Stimulated activated naive CD8-positive, alpha-beta T cell treated with anti-CD3 and anti-CD28 coated beads, Interleukin-15, Interleukin-2, amounts not matched to agents 100 ng/mL and 50 ng/mL, for 24 hours (primary cell): ENCODE data around the gene BCOR.

Source experiments
- H3K27ac Mint-ChIP-seq: one replicate; pipeline ENCODE4 v1.8.0; 2021; ENCODE audit warnings: mild to moderate bottlenecking, mixed read lengths
- H3K27me3 Mint-ChIP-seq: one replicate; pipeline ENCODE4 v1.8.0; 2021; ENCODE audit warnings: mixed read lengths
- H3K36me3 Mint-ChIP-seq: one replicate; pipeline ENCODE4 v1.8.0; 2021; ENCODE audit warnings: low read depth, mixed read lengths
- H3K4me1 Mint-ChIP-seq: one replicate; pipeline ENCODE4 v1.8.0; 2021; ENCODE audit warnings: low read depth, mixed read lengths
- H3K4me3 Mint-ChIP-seq: one replicate; pipeline ENCODE4 v1.8.0; 2021; ENCODE audit warnings: mild to moderate bottlenecking, mixed read lengths
- H3K9me3 Mint-ChIP-seq: one replicate; pipeline ENCODE4 v1.8.0; 2021; ENCODE audit warnings: mixed read lengths

The BCOR gene

DNA sequence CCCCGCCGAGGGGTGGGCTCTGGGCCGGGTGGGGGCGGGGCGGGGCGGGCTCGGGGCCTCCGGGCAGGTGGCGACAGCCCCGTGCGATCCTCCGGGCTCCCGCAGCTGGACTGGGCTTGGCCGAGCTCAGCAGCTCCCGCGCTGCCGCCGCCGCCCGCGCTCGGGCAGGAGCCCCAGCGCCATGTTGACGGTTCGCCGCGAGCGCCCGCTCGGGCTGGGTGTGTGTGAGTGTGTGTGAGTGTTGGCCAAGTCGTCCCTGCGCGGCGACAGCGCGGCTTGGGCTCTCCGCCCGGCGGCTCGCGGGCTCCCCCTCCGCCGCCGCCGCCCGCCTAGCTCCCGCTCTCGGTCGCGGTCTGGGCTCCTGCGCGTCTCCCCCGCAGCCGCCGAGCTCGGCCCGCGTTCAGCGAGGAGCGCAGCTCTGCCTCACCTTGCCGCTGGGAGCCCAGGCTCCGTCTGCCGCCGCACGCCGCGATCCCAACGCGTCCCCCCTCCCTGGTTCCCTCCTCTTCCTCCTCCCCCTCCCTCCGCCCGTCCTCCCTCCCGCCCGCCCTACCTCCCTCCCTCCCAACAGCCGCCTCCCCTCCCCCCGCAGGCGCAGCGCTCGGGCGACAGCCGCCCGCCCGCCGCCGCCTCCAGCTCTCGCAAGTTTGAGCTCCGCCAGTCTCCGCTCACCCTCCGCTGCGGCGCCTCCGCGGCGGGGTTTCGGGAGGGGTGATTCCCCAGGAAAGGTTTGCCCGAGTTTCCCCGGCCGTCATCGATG lies at the start of gene BCOR:
BCOR (minus strand) TSS at position 455 of the 760 bp plus-strand sequence. CDS start 20,029 bp downstream, outside the sequence.
- H3K4me3 Mint-ChIP-seq: peak within 1 kb of the TSS; percentile 91
- H3K36me3 Mint-ChIP-seq: peaks cover under 1% of the 10 kb centered on the region
- H3K27ac Mint-ChIP-seq: peak within 1 kb of the TSS; percentile 55
- H3K9me3 Mint-ChIP-seq: no peaks in the 10 kb centered on the region
- peaks cover 37% of the 10 kb centered on the region for H3K4me1 Mint-ChIP-seq
- H3K27me3 Mint-ChIP-seq: no peaks in the 10 kb centered on the region

DNA sequence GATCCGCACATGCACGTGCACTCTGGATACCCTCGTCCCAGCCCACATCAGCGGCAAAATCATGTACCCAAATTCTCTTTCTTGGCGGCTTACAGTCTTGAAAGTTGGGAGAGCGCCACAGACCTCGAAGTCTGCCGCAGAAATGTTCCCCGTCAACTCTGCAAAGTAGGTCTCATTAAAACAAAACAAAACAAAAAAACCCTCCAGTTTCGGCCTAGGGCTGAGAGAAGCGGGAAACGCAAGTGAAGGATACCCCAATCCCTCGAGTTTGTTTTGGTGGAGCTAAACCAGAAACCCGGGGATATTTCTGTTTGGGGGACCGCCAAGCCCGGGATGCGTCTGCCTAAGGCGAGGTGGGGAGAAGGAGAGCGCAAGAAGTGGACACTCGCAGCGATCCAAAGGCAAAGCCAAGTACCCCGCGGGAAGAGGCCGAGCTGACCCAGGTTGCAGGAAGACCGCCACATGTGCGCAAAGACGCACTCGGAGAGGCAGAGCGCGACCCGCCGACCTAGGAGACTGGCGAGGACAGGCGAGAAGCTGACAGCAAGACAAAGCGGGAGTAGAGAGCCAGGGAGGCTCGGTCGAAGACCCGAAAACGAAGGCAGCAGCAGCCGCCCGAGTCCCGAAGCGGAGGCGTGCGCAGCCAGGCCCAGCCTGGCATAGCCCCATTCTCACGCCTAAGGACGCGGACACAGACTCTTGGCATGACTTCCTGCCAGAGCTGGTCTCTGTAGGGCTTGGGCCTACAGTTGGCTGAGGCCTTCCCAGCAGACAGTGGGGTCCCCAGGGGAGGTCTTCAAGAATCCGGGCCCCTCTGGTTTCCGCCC lies 49.6 kb upstream of the BCOR start:
- Mint-ChIP-seq H3K27me3 (no peaks in the 10 kb centered on the region), H3K36me3 (no peaks in the 10 kb centered on the region), H3K27ac (no peak overlapping the region), H3K9me3 (no peaks in the 10 kb centered on the region), H3K4me3 (peak overlapping the region; percentile 32), H3K4me1 (peaks cover 30% of the 10 kb centered on the region)

DNA sequence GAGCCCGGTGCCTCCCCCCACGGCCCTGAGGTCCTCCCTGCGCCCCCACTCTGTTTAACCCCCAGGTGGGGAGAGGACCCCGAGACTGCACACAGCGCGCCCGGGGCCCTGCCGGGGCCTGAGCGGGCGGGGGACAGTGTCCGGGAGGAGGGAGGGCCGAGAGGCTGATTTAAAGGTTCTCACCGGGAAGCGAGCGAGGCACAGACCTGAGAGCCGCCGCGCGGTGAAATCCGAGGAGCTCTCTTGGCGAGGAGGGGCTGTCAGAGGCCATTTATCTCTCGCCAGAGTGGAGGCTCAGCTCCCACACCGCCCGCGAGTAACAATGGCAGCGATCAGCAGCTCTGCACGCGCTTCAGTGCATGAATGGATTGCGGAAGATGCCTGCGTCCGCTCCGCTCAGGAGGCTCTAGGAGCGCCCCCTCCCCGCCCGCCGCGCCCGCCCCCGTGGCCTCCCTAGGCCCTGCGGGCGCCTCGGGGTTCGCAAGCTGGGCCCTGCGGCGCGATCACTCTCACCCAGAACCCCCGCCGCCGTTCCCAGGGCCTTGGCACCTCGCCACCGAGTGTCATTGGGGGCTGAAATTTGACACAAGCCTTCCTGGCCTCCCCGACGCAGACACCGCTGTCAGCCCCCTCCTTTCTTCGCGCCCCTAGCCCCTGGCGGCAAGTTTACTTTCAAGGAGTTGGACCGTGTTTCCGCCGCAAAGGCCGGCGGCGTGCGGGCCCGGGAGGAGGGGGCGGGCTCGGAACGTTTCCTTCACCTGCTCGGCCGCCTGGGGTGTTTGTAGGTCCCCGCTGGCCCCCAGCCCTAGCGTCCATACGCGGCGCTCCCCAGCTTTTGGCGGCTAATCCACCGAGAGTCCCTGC lies 48.7 kb upstream of the BCOR start:
- H3K27me3 Mint-ChIP-seq: no peaks in the 10 kb centered on the region
- H3K9me3 Mint-ChIP-seq: no peaks in the 10 kb centered on the region
- no peaks in the 10 kb centered on the region for H3K36me3 Mint-ChIP-seq
- peak overlapping the region; percentile 32 for H3K4me3 Mint-ChIP-seq
- peaks cover 30% of the 10 kb centered on the region for H3K4me1 Mint-ChIP-seq
- H3K27ac Mint-ChIP-seq: no peak overlapping the region

DNA sequence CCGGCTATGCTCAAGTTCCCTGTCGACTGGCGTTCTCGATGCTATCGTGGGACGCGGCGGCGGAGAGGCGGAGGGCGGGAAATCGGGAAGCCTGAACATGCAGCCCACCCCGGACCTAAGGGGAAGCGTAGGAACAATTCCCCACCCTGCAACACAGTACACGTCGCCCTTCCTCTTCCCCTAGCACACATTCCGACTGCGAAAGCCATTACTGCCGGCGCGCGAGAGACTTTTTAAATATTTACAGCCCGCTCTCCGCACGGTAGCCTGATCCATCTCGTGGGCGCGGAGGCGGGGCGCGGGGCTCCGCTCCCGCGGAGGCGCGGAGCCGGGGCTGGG lies 48.1 kb upstream of the BCOR start:
- peaks cover 30% of the 10 kb centered on the region for H3K4me1 Mint-ChIP-seq
- H3K36me3 Mint-ChIP-seq: no peaks in the 10 kb centered on the region
- no peaks in the 10 kb centered on the region for H3K9me3 Mint-ChIP-seq
- H3K27me3 Mint-ChIP-seq: no peaks in the 10 kb centered on the region
- H3K4me3 Mint-ChIP-seq: peak overlapping the region; percentile 39
- no peak overlapping the region for H3K27ac Mint-ChIP-seq

DNA sequence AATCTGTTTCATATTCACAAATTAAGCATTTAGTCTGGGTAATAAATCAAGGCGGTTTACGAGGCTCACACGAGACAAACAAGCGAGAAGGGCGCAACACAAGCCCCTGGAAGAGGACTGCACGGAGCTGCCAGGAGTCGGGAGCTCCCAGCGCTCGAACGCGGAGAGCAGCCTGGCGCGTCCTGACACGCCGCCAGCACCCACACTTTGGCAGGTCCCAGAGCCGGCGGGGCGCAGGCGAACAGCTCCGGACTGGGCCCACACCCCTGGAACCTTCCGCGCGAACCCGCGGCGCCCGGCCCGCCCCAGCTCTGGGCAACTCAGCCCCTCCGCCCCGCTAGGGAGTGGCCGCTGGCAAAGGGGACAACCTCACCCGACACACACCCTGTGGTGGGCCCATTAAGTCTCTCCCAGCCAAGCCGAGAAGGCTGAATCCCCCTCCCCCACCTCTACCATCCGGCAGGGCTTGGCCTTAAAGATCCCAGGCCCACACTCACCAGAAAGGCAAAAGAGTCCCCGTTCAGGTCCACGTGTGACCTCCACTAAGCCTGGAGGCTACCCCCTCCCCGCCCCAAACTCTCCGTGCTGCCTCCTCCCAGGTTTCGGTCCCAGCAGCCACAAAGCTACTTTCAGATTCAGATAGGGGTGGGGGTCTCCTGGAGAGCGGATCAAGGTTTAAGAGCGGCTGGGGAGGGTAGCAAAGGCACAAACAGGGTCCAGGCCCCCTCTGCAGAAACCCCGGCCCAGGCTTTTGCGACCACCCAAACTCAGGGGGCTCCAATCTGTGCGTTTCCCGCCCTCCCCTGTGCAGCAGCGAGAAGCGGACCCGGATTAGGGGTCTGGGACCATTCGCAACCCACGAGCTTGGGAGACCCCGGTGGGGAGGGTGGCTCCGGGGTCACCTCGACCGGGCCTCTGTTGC lies 47.5 kb upstream of the BCOR start:
- H3K27me3 Mint-ChIP-seq: no peaks in the 10 kb centered on the region
- no peak overlapping the region for H3K4me3 Mint-ChIP-seq
- no peaks in the 10 kb centered on the region for H3K36me3 Mint-ChIP-seq
- peaks cover 25% of the 10 kb centered on the region for H3K4me1 Mint-ChIP-seq
- no peak overlapping the region for H3K27ac Mint-ChIP-seq
- H3K9me3 Mint-ChIP-seq: no peaks in the 10 kb centered on the region

DNA sequence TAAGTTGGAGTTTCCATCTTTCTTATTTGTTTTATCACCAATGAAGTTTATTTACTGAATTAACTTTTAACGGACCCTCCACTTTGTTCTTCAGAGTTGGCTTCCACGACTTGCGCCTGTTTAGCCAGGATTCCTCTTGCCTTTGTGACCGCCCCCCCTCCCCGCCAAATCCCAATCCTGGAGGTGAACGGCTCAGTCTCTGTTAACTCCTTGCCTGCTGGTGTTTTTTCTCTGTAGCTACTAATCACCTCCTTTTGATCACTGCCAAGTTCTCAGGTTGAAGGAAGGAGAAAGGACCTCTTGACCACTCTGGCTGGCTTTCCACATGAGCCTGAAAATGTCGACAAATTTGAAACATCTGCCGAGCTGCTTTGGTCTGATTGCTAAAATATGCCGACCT lies 46.8 kb upstream of the BCOR start:
- H3K4me3 Mint-ChIP-seq: no peak overlapping the region
- no peaks in the 10 kb centered on the region for H3K9me3 Mint-ChIP-seq
- H3K4me1 Mint-ChIP-seq: peaks cover 18% of the 10 kb centered on the region

DNA sequence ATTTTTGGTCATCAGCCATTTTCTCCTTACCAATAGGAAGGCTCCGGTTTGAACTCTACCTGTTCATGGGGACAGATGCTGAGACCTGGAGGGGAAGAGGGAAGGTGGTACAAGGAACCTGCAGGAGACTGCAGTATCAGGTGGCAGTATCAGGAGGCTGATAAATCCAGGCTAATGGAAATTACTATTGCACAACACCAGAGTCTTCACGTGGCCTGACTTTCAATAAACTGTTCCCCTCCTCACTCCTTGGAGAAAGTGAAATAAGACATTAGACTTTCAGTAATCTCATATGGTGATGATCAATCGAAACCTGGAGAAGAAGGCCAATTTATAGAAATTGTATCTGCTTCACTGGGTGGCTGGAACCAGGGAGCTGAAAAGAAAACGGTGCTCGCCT lies 46.2 kb upstream of the BCOR start:
- H3K9me3 Mint-ChIP-seq: no peaks in the 10 kb centered on the region
- no peak overlapping the region for H3K4me3 Mint-ChIP-seq
- H3K27ac Mint-ChIP-seq: no peak overlapping the region
- H3K4me1 Mint-ChIP-seq: peaks cover 15% of the 10 kb centered on the region
- no peaks in the 10 kb centered on the region for H3K36me3 Mint-ChIP-seq
- H3K27me3 Mint-ChIP-seq: no peaks in the 10 kb centered on the region

More for the DNA sequence above, 46.8 kb upstream of the BCOR start:
- H3K36me3 Mint-ChIP-seq: no peaks in the 10 kb centered on the region
- no peak overlapping the region for H3K27ac Mint-ChIP-seq
- no peaks in the 10 kb centered on the region for H3K27me3 Mint-ChIP-seq

DNA sequence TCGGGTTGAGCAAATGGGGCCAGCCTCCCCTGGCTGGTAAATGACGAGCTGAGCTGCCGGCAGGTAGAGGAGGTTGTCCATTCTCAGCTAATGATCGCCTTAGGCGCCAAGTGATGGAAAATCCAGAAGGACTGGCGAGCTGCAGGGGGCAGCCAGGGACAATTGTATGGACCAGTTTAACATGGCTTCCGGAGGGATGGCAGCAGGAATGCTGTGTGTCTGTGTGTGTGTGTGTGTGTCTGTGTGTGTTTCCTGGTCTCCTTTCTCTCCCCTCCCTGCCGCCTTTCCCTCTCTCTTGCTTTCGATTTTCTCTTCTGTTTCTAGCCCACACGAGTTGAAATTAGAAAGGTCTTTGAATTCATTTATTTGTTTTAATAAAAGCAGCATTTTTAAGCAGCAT lies 45.2 kb upstream of the BCOR start:
- Mint-ChIP-seq H3K27me3 (no peaks in the 10 kb centered on the region), H3K4me1 (peaks cover 7% of the 10 kb centered on the region), H3K27ac (no peak overlapping the region)

DNA sequence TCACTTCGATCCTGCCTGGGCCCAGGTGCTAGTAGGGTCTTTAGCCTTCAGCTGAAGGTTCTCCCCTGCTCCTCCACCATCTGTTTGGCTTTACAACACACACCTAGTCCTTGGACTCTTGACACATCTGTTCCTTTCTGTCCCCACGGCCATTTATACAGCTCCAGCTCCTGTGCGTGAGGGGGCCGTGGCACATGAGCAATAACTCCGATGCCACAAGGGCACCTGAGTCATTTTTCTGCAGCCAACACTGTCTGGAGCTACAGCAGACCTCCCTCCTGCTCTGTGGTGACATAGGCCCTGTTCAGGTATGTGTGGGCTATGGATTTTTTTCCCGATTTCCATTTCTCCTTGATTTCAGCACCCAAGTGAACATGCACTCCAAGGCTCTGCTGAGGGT lies 44.7 kb upstream of the BCOR start:
- Mint-ChIP-seq H3K4me3 (no peak overlapping the region), H3K4me1 (peaks cover 6% of the 10 kb centered on the region), H3K27ac (no peak overlapping the region), H3K36me3 (no peaks in the 10 kb centered on the region), H3K27me3 (no peaks in the 10 kb centered on the region), H3K9me3 (no peaks in the 10 kb centered on the region)

More for the DNA sequence above, 45.2 kb upstream of the BCOR start:
- H3K4me3 Mint-ChIP-seq: no peak overlapping the region
- H3K36me3 Mint-ChIP-seq: no peaks in the 10 kb centered on the region
- H3K9me3 Mint-ChIP-seq: no peaks in the 10 kb centered on the region

DNA sequence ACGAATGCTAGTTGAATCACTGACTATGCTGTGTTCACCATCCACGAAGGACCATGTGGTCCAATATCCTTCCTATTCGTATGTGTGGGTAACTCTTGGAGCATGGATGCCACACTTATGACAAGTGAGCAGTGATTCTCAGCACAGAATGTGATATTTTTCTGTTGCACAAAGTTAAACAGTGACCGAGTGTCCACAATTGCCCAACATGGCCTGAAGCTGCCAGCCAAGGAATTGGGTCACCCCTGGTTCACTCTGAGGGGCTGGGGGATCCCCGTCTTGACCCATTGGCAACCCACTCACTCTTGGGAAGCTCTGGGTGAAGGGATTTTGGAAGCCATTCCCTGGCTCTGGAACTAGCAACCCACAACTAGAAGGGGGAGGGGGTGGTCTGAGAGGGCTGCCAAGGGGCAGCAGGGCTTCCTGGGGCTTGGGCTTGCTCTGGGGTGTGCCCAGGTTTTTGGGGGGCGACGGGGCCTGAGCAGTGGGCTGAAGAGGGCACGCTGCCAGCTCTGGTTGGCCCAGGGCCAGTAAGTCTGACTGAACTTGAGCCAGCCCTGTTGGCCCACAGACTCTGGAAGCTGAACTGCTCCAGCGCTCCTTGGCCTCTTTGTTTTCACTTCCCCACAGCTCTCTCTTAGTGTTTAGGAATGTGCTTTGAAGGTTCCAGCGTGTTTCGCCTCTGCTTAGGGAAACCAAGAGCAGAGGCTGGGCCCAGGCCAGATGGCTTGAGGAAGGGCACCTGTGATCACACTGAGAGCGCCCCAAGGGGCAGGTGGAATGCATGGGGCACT lies 43.1 kb upstream of the BCOR start:
- Mint-ChIP-seq H3K27me3 (no peaks in the 10 kb centered on the region), H3K4me3 (no peak overlapping the region), H3K27ac (no peak overlapping the region), H3K4me1 (no peaks in the 10 kb centered on the region), H3K9me3 (no peaks in the 10 kb centered on the region), H3K36me3 (no peaks in the 10 kb centered on the region)

DNA sequence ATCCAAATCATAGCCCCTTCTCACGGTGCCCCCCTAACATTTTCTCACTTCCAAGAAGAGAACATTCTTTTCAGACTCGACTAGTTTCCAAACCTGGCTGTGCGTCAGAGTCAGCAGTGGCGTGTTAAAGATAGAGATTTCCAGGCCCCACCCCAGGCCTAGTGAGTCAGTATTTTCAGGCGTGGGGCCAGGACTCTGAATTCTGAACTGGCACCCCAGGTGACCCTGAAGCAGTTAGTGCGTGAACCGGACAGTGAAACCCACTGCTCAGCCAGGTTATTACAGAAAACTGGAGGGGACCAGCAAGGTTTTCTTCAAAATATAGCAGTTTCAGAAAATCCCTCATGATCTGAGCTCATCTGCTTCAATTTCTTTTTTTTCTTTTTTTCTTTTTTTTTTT lies 35.0 kb upstream of the BCOR start:
- no peaks in the 10 kb centered on the region for H3K27me3 Mint-ChIP-seq
- no peaks in the 10 kb centered on the region for H3K36me3 Mint-ChIP-seq
- no peak overlapping the region for H3K4me3 Mint-ChIP-seq
- no peaks in the 10 kb centered on the region for H3K4me1 Mint-ChIP-seq
- no peaks in the 10 kb centered on the region for H3K9me3 Mint-ChIP-seq
- no peak overlapping the region for H3K27ac Mint-ChIP-seq

DNA sequence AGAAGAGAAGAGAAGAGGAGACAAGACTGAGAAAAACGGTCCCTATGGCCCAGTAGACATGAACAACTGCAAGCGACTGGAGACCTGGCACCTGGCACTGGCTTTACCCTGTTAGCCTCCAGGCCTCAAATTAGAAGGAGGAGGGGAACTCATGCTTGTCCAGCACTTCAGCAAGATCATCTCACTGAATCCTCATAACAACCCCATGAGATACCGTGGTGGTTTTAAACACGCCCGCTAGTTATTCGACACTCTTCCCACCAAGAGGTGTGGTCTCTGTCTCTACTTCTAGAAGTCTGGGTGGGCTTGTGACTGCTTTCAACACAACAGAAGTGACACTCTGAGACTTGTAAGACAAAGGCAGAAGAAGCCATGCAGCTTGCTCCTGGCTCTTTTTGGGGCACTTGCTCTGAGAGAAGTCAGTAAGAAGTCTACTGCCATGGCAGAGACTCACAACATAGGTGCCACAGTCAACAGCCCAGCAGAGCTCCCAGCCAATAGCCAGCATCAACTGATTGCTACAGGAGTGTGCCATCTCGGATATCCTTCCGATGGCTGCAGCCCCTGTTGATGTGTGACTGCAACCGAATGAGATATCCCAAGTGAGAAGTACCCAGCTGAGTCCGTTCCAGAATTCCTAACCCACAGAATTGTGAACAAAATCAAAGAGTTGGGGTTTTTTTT lies 34.0 kb upstream of the BCOR start:
- peaks cover 5% of the 10 kb centered on the region for H3K4me1 Mint-ChIP-seq
- no peak overlapping the region for H3K4me3 Mint-ChIP-seq
- no peak overlapping the region for H3K27ac Mint-ChIP-seq
- no peaks in the 10 kb centered on the region for H3K9me3 Mint-ChIP-seq
- peaks cover 5% of the 10 kb centered on the region for H3K36me3 Mint-ChIP-seq
- no peaks in the 10 kb centered on the region for H3K27me3 Mint-ChIP-seq

DNA sequence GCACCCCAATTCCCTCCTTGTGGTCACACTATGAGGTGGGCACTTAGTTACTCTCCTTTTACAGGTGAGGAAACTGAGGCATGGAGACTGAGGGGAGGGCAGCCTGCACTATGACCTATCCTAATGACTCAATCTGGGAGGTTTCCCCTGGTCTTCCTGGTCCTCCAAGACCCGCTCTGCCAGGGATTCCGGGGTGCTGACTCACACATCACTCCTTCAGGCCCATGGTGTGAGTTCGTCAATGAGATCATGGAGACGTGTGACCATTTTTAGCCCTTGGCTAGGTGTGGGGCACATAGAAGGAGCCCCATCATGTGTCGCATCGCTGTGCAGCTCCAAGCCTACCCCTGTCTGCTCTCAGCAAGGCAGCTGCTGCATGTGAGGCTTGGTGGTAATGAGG lies 32.4 kb upstream of the BCOR start:
- Mint-ChIP-seq H3K27ac (no peak overlapping the region), H3K4me3 (no peak overlapping the region), H3K36me3 (peaks cover 5% of the 10 kb centered on the region), H3K4me1 (peaks cover 5% of the 10 kb centered on the region), H3K9me3 (no peaks in the 10 kb centered on the region), H3K27me3 (no peaks in the 10 kb centered on the region)
